H1 (cell line): ENCODE measurements around the gene TOMT. TPM values are rescaled to one million over a fixed set of nuclear protein-coding genes. Genes with fewer than 3 reads are reported as not detected.

Experiments used
- CTCF ChIA-PET: fragments of 300-600 bp; sonication (Branson Sonifier 250); formaldehyde crosslinking; loops from one replicate; lab custom pipeline; 2021; ENCODE audit not compliant: partially characterized antibody; lab: Charles Lee
- POLR2A ChIA-PET: fragments of 300-600 bp; sonication (Branson Sonifier 250); formaldehyde crosslinking; loops from one replicate; lab custom pipeline; 2021; ENCODE audit warnings: inconsistent platforms; ENCODE audit not compliant: partially characterized antibody; lab: Charles Lee
- DNase-seq, 2 experiments: peaks; one replicate each; pipeline versions ENCODE4 v3.0.0 to v3.0.0-alpha.2; 2010 to 2022; ENCODE audit warnings: low spot score in 2 of 2, low read depth in 1 of 2, mixed read lengths in 1 of 2
- FAIRE-seq: peaks from 2 replicates; lab custom pipeline; 2011; peaks lifted over from hg19 to GRCh38; lab: Jason Lieb, UNC
- H2AFZ ChIP-seq: 2 replicates; pipeline ENCODE4 v1.8.1; 2012; ENCODE audit warnings: low read length, inconsistent platforms
- H2AK5ac ChIP-seq: 2 replicates; pipeline ENCODE4 v1.6.1; 2013; ENCODE audit warnings: low read depth, low read length
- H2BK120ac ChIP-seq: replicated peaks from 2 replicates; pipeline ENCODE3; 2013; ENCODE audit warnings: low read depth, low read length, inconsistent platforms
- H2BK12ac ChIP-seq: 2 replicates; pipeline ENCODE4 v1.6.1; 2013; ENCODE audit warnings: low read depth, low read length
- H2BK15ac ChIP-seq: 2 replicates; pipeline ENCODE4 v1.6.1; 2013; ENCODE audit warnings: low read length
- H2BK20ac ChIP-seq: 2 replicates; pipeline ENCODE4 v1.6.1; 2013; ENCODE audit warnings: low read length
- H2BK5ac ChIP-seq: 2 replicates; pipeline ENCODE4 v1.6.1; 2013; ENCODE audit warnings: low read depth, low read length
- H3K14ac ChIP-seq: 2 replicates; pipeline ENCODE4 v1.6.1; 2013; ENCODE audit warnings: inconsistent platforms; ENCODE audit not compliant: insufficient read length
- H3K18ac ChIP-seq: 2 replicates; pipeline ENCODE4 v1.6.1; 2013; ENCODE audit warnings: low read length; ENCODE audit errors: extremely low read depth
- H3K23ac ChIP-seq: 2 replicates; pipeline ENCODE4 v1.6.1; 2013; ENCODE audit warnings: inconsistent platforms; ENCODE audit not compliant: insufficient read length
- H3K23me2 ChIP-seq: 2 replicates; pipeline ENCODE4 v1.6.1; 2013; ENCODE audit warnings: low read depth, low read length
- H3K27ac ChIP-seq: 2 replicates; pipeline ENCODE4 v1.6.1; 2011; ENCODE audit warnings: low read depth, low read length, inconsistent platforms
- H3K27me3 ChIP-seq, 4 experiments: replicated peaks in 1 of 4; 1 replicate in 1 of 4; 2 replicates in 3 of 4; pipeline versions ENCODE4 v1.6.1 to v1.8.1; 2011 to 2013; ENCODE audit warnings: low read length in 3 of 4, mild to moderate bottlenecking in 3 of 4, inconsistent platforms in 2 of 4, mixed read lengths in 2 of 4, moderate library complexity in 1 of 4; ENCODE audit not compliant: control insufficient read depth in 3 of 4, insufficient read depth in 3 of 4; ENCODE audit errors: extremely low read depth in 1 of 4
- H3K36me3 ChIP-seq, 4 experiments: 2 replicates each; pipeline versions ENCODE4 v1.6.1 to v1.8.1; 2011 to 2013; ENCODE audit warnings: mild to moderate bottlenecking in 4 of 4, low read length in 3 of 4, moderate library complexity in 2 of 4, control low read depth in 1 of 4, inconsistent platforms in 1 of 4; ENCODE audit not compliant: insufficient read depth in 4 of 4, control insufficient read depth in 2 of 4
- H3K4ac ChIP-seq: replicated peaks from 2 replicates; pipeline ENCODE3; 2013; ENCODE audit warnings: low read length, low read depth, mixed read lengths, inconsistent platforms; ENCODE audit not compliant: insufficient read length
- H3K4me1 ChIP-seq, 4 experiments: replicated peaks in 1 of 4; 1 replicate in 1 of 4; 2 replicates in 3 of 4; pipeline versions ENCODE4 v1.6.1 to v1.8.1; 2011 to 2013; ENCODE audit warnings: low read length in 3 of 4, inconsistent platforms in 2 of 4, mixed read lengths in 1 of 4; ENCODE audit not compliant: insufficient read depth in 4 of 4, control insufficient read depth in 3 of 4
- H3K4me2 ChIP-seq, 2 experiments: 2 replicates each; pipeline versions ENCODE4 v1.6.1 to v1.8.1; 2011 to 2013; ENCODE audit warnings: low read depth in 2 of 2, low read length in 2 of 2, control low read depth in 1 of 2, inconsistent platforms in 1 of 2, mild to moderate bottlenecking in 1 of 2; ENCODE audit not compliant: insufficient read depth in 1 of 2
- H3K4me3 ChIP-seq, 4 experiments: fragments of 200-600, 300-600 bp in 1 of 4; sonication (generic), shearing (Covaris generic), sonication (Bioruptor Twin) in 1 of 4; 2 replicates each; pipeline versions ENCODE4 v1.5.1 to v1.8.1; 2011 to 2016; ENCODE audit warnings: low read length in 4 of 4, low read depth in 3 of 4, control low read depth in 2 of 4, inconsistent platforms in 2 of 4, mild to moderate bottlenecking in 2 of 4, mixed read lengths in 1 of 4, moderate library complexity in 1 of 4; ENCODE audit not compliant: insufficient read depth in 2 of 4; ENCODE audit errors: extremely low read depth in 1 of 4
- H3K56ac ChIP-seq: replicated peaks from 2 replicates; pipeline ENCODE3; 2013; ENCODE audit warnings: low read depth, mild to moderate bottlenecking, mixed read lengths, low read length, inconsistent platforms; ENCODE audit not compliant: insufficient read length
- H3K79me1 ChIP-seq: 2 replicates; pipeline ENCODE4 v1.6.1; 2013; ENCODE audit warnings: low read depth, low read length, control low read depth
- H3K79me2 ChIP-seq, 2 experiments: 2 replicates each; pipeline versions ENCODE4 v1.6.1 to v1.8.1; 2012 to 2013; ENCODE audit warnings: low read length in 2 of 2, mild to moderate bottlenecking in 2 of 2, inconsistent platforms in 1 of 2; ENCODE audit not compliant: insufficient read depth in 2 of 2, control insufficient read depth in 1 of 2
- H3K9ac ChIP-seq, 4 experiments: replicated peaks in 1 of 4; 1 replicate in 1 of 4; 2 replicates in 3 of 4; pipeline versions ENCODE4 v1.6.1 to v1.8.1; 2011 to 2013; ENCODE audit warnings: low read depth in 3 of 4, low read length in 3 of 4, control low read depth in 2 of 4, mild to moderate bottlenecking in 2 of 4, moderate library complexity in 2 of 4, inconsistent platforms in 1 of 4; ENCODE audit errors: extremely low read depth in 1 of 4
- H3K9me3 ChIP-seq, 2 experiments: 2 replicates each; pipeline versions ENCODE4 v1.6.1 to v1.8.1; 2012 to 2013; ENCODE audit warnings: mild to moderate bottlenecking in 2 of 2, moderate library complexity in 2 of 2, control low read depth in 1 of 2, inconsistent platforms in 1 of 2, low read depth in 1 of 2, low read length in 1 of 2, mixed read lengths in 1 of 2; ENCODE audit not compliant: insufficient read depth in 2 of 2
- H4K20me1 ChIP-seq, 2 experiments: replicated peaks in 1 of 2; 2 replicates each; pipeline versions ENCODE3 to v1.8.1; 2011 to 2013; ENCODE audit warnings: inconsistent platforms in 2 of 2, low read length in 2 of 2, mild to moderate bottlenecking in 1 of 2; ENCODE audit not compliant: insufficient read depth in 2 of 2, control insufficient read depth in 1 of 2
- H4K5ac ChIP-seq: 2 replicates; pipeline ENCODE4 v1.6.1; 2013; ENCODE audit warnings: low read length, low read depth, mixed read lengths, inconsistent platforms; ENCODE audit not compliant: insufficient read length
- H4K8ac ChIP-seq: 2 replicates; pipeline ENCODE4 v1.8.0; 2013; ENCODE audit warnings: mild to moderate bottlenecking, moderate library complexity, low read length, inconsistent platforms; ENCODE audit not compliant: insufficient read depth; ENCODE audit errors: extremely low read depth
- H4K91ac ChIP-seq: replicated peaks from 2 replicates; pipeline ENCODE3; 2013; ENCODE audit warnings: low read length, mixed read lengths, inconsistent platforms; ENCODE audit not compliant: insufficient read length
- CBX5 ChIP-seq: fragments of 300-800, 300-1000 bp; sonication (generic); IDR thresholded peaks from 2 replicates; pipeline ENCODE4 v1.7.1; 2016; ENCODE audit warnings: antibody characterized with exemption, low read length, low read depth
- CREB1 ChIP-seq: IDR thresholded peaks from 2 replicates; pipeline ENCODE4 v1.6.1; 2012; ENCODE audit warnings: inconsistent platforms
- EP300 ChIP-seq, 2 experiments: IDR thresholded peaks; 1 replicate in 1 of 2; 2 replicates in 1 of 2; pipeline ENCODE4 v1.6.1; 2011 to 2012; ENCODE audit warnings: low read depth in 2 of 2, low read length in 2 of 2, mild to moderate bottlenecking in 2 of 2, borderline replicate concordance in 1 of 2, inconsistent platforms in 1 of 2, moderate library complexity in 1 of 2
- POLR2A ChIP-seq, 2 experiments: IDR thresholded peaks; 1 replicate in 1 of 2; 2 replicates in 1 of 2; pipeline ENCODE4 v1.6.1; 2011; ENCODE audit warnings: low read depth in 2 of 2, low read length in 2 of 2, mild to moderate bottlenecking in 2 of 2; ENCODE audit errors: control extremely low read depth in 1 of 2
- POU5F1 ChIP-seq: IDR thresholded peaks from 2 replicates; pipeline ENCODE4 v1.6.1; 2011; ENCODE audit warnings: low read depth, mild to moderate bottlenecking, low read length, moderate library complexity
- TAF1 ChIP-seq: IDR thresholded peaks from 2 replicates; pipeline ENCODE4 v1.6.1; 2011; ENCODE audit warnings: mild to moderate bottlenecking, low read depth, low read length
- USF2 ChIP-seq: IDR thresholded peaks from 2 replicates; pipeline ENCODE4 v1.6.1; 2011; ENCODE audit warnings: low read length, improper control_type of control experiment
- WGBS, 2 experiments: shearing (Covaris generic) in 1 of 2; methylation state at CpG; one replicate each; pipeline versions ENCODE4 v1.1.6 to v1.1.7; 2013 to 2015; ENCODE audit warnings: low lambda C conversion rate in 2 of 2, mixed read lengths in 2 of 2, inconsistent platforms in 1 of 2, low coverage in 1 of 2, missing lambda C conversion rate in 1 of 2; ENCODE audit not compliant: insufficient replicate concordance in 2 of 2, insufficient coverage in 1 of 2, insufficient read length in 1 of 2; ENCODE audit errors: extremely low coverage in 1 of 2, missing lambda C conversion rate in 1 of 2; 5-methylcytosine and 5-hydroxymethylcytosine counted together
- long read RNA-seq, 2 experiments: library from RNA in 1 of 2; library from capped mRNA in 1 of 2; stranded (forward); transcript quantifications; one replicate each; pipeline ENCODE4 v2.0.0, GENCODE V29; 2021; ENCODE audit warnings: inconsistent platforms in 1 of 2
- polyA minus RNA-seq, 3 experiments: library from RNA; depleted of rRNA, polyadenylated mRNA; stranded (reverse); fragments of >200 nt; gene quantifications; 1 replicate in 2 of 3; 2 replicates in 1 of 3; pipeline ENCODE4 v1.2.3, GENCODE V29; 2011
- polyA plus RNA-seq, 7 experiments: library from polyadenylated mRNA; depleted of rRNA in 3 of 7; stranded (reverse) in 5 of 7; unstranded in 2 of 7; fragments of >200 nt in 5 of 7; fragments of 200-250 nt in 2 of 7; gene quantifications; 1 replicate in 5 of 7; 2 replicates in 1 of 7; 4 replicates in 1 of 7; pipeline versions ENCODE4 v1.2.1 to v1.2.3, GENCODE V29; 2011 to 2013; ENCODE audit warnings: missing spikeins in 2 of 7, mixed read lengths in 2 of 7
- total RNA-seq: library from RNA; stranded (reverse); fragmentation: NEBNext Ultra II Directional; extraction: Animal tissue kit (Norgen Biotek cat#: 25700); gene quantifications from 2 replicates; pipeline ENCODE4 v1.2.1, GENCODE V29; 2021

TOMT gene
- total RNA-seq: not detected in 2 replicates
- 0.11 TPM in 1 of 2 replicates, not detected in the other for polyA plus RNA-seq (2011; rRNA removed)
- not detected for polyA plus RNA-seq (2011; cell fraction: cytosol; rRNA removed)
- not detected for polyA plus RNA-seq (2011; cell fraction: nucleus; rRNA removed)
- polyA plus RNA-seq (2012, experiment 1 of 2): not detected in 4 replicates
- polyA plus RNA-seq (2012, experiment 2 of 2): not detected
- polyA plus RNA-seq (2013, experiment 1 of 2): not detected
- polyA plus RNA-seq (2013, experiment 2 of 2): not detected
- not detected in 2 replicates for polyA minus RNA-seq (2011; rRNA and poly(A)+ RNA removed)
- not detected for polyA minus RNA-seq (2011; cell fraction: cytosol; rRNA and poly(A)+ RNA removed)
- not detected for polyA minus RNA-seq (2011; cell fraction: nucleus; rRNA and poly(A)+ RNA removed)
- long read RNA-seq, experiment 1: 0 reads
- long read RNA-seq, experiment 2: 0 reads

GRCh38 chr11:72105888-72106287 lies at the start of gene TOMT:
TOMT (plus strand) TSS chr11:72105924; CDS start chr11:72105952, 28 bp downstream.
- Histone ChIP-seq H2BK5ac (no peak within 1 kb of the TSS), H3K56ac (no peak within 1 kb of the TSS), H3K9me3 (no peaks in the 10 kb centered on the region), H2BK20ac (no peak within 1 kb of the TSS), H3K14ac (no peak within 1 kb of the TSS), H3K4me1 (peaks cover 3 to 14% (median 5%) of the 10 kb centered on the region in 4 experiments; a peak in 6 of 7 replicates), H3K4ac (no peak within 1 kb of the TSS), H3K9ac (no peak within 1 kb of the TSS; a peak in 1 of 7 replicates), H2BK12ac (no peak within 1 kb of the TSS), H3K23ac (no peak within 1 kb of the TSS), H4K20me1 (peaks cover 0 to 3% of the 10 kb centered on the region in 2 experiments), H4K8ac (no peak within 1 kb of the TSS), H2AK5ac (no peak within 1 kb of the TSS), H3K79me2 (peaks cover 10 to 20% of the 10 kb centered on the region in 2 experiments), H2BK15ac (no peak within 1 kb of the TSS), H3K4me2 (no peak within 1 kb of the TSS), H3K18ac (no peak within 1 kb of the TSS), H3K27me3 (no peaks in the 10 kb centered on the region; a peak in 1 of 7 replicates), H3K4me3 (no peak within 1 kb of the TSS), H2BK120ac (no peak within 1 kb of the TSS), H3K27ac (no peak within 1 kb of the TSS), H2AFZ (no peak within 1 kb of the TSS), H4K91ac (no peak within 1 kb of the TSS), H3K36me3 (peaks cover 0 to 2% (median 0%) of the 10 kb centered on the region in 4 experiments; a peak in 4 of 8 replicates), H4K5ac (no peak within 1 kb of the TSS), H3K23me2 (peaks cover 6% of the 10 kb centered on the region), H3K79me1 (peaks cover 10% of the 10 kb centered on the region)
- CTCF ChIA-PET: interaction anchor here (1.3 to 1.5 kb wide), 2 partner anchors 15 to 19 kb away, joined by 3 to 4 read pairs; no protein-coding TSS in a partner anchor
- POLR2A ChIA-PET: interaction anchor here (0.6 to 11.7 kb wide), 3 partner anchors 12 to 123 kb away, joined by 3 to 115 read pairs (median 3); no protein-coding TSS in a partner anchor
- no peak for TF ChIP-seq POU5F1
- TF ChIP-seq TAF1: no peak
- no peak for TF ChIP-seq CREB1
- TF ChIP-seq USF2: no peak
- TF ChIP-seq POLR2A (IDR thresholded peaks at IDR 0.05; ENCODE audit: control extremely low read depth in 1 of 2, low read depth in 2 of 2, low read length in 2 of 2): peak in 1 of 2 experiments; percentile 12; a peak in 1 of 3 replicates
- no peak for TF ChIP-seq CBX5
- no peak for TF ChIP-seq EP300 (IDR thresholded peaks at IDR 0.05; ENCODE audit: borderline replicate concordance in 1 of 2, low read depth in 2 of 2, low read length in 2 of 2)
- DNase-seq (no peak), FAIRE-seq (no peak)
- WGBS, 2 experiments: 97% methylated on average over 14 of the region's 14 CpGs; no CpG with 5 or more reads in 1 of the 2 experiments
